Stimulated activated CD4-positive, alpha-beta T cell treated with anti-CD3 and anti-CD28 coated beads, Interleukin-1b, Interleukin-23, amount 100 ng/mL, for 4 hours (primary cell): ENCODE data around the gene ZMIZ1.

Experiments used
- DNase-seq, 2 donors: peaks; one replicate each; pipeline ENCODE4 v3.0.0-alpha.2; 2020; ENCODE audit warnings: low read depth in 2 of 2

The ZMIZ1 gene

GRCh38 chr10:79356104-79356503 lies 287.3 kb downstream of the ZMIZ1 start:
- no peak for DNase-seq

DNA sequence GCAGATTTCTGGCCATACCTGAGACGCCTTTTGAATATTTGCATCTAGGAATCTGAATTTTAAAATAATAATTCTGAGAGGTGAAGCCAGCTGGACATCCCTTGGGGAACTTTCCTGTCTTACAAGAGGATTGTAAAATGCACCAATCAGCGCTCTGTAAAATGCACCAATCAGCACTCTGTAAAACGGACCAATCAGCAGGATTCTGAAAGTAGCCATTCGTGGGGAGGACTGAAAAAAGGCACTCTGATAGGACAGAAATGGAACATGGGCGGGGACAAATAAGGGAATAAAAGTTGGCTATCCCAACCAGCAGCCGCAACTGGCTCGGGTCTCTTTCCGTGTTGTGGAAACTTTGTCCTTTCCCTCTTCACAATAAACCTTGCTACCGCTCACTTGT lies 288.4 kb downstream of the ZMIZ1 start:
- no peak for DNase-seq

GRCh38 chr10:79358811-79359210 lies 290.0 kb downstream of the ZMIZ1 start:
- DNase-seq = no peak

- DNase-seq = no peak
Observed at GRCh38 chr10:79359816-79360498, 291.2 kb downstream of the ZMIZ1 start.

- no peak for DNase-seq
Observed at GRCh38 chr10:79360499-79361342, 292.0 kb downstream of the ZMIZ1 start.

DNA sequence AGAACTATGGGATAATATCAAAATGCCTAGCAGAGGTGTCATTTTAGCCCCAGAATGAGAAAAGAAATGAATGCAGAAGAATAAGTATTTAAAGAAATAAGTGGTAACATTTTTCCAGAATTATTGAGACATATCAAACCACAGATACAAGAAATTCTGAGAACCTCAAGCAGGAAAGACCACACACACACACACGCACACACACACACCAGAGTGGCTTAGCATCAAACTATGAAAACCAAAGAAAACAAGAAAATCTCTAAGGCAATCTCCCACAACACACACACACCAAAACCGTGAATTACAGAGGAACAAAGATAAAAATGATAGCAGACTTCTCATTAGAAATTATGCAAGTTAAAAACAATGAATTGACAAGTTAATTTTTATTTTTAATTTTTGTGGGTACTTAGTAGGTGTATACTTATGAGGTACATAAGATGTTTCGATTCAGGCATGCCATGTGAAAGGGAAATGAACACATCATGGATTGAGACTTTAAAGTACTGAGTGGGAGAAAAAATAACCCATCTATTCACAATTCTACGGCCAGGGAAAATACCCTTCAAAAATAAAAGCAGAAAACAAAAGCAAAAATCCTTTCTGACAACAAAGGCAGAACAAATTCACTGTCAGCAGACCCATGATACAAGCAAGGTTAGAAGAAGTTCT lies 293.1 kb downstream of the ZMIZ1 start:
- DNase-seq = no peak
